Astrocyte (in vitro differentiated cells and primary cell): ENCODE data around the gene PLEKHA4.
"Not testable (repeated sequence)": the region's sequence is repeated elsewhere in the genome, so short reads cannot be mapped to it uniquely, and the experiment has no call there.

ENCODE experiments used
- CTCF ChIP-seq: IDR thresholded peaks from 2 replicates; pipeline ENCODE4 v1.5.1; 2011; ENCODE audit warnings: low read depth, mild to moderate bottlenecking, inconsistent platforms, low read length, moderate library complexity; ENCODE audit not compliant: insufficient read depth
- EZH2 ChIP-seq: IDR thresholded peaks from 2 replicates; pipeline ENCODE4 v1.6.1; 2012; ENCODE audit warnings: mild to moderate bottlenecking, low read length, inconsistent platforms; ENCODE audit not compliant: insufficient read depth

GRCh38 chr19:48902291-48902690, 33.9 kb upstream of the PLEKHA4 start:
- not testable (repeated sequence) for TF ChIP-seq CTCF, EZH2
